GM23338 (cell line): Measurements from ENCODE around the gene ACTN2. TPM values are rescaled to one million over a fixed set of nuclear protein-coding genes. Genes with fewer than 3 reads are reported as not detected.

Experiments
- ATAC-seq: fragments of 200-7000 bp; cut with Tn5 transposase; 3 replicates; pipeline ENCODE4 v1.9.1; 2020
- DNase-seq: peaks from one replicate; pipeline ENCODE4 v3.0.0-alpha.2; 2015; ENCODE audit warnings: low spot score
- H2AFZ ChIP-seq: fragments of 200-600 bp; sonication (generic); 2 replicates; pipeline ENCODE4 v1.8.0; 2016; ENCODE audit warnings: antibody characterized with exemption, mild to moderate bottlenecking, moderate library complexity
- H3F3A ChIP-seq: fragments of 200-600 bp; sonication (generic); replicated peaks from 2 replicates; pipeline ENCODE4 v1.8.0; 2017; ENCODE audit warnings: antibody characterized with exemption, mixed run types, low read depth
- H3K27ac ChIP-seq: fragments of 200-600 bp; sonication (generic); 2 replicates; pipeline ENCODE4 v1.6.1; 2016; ENCODE audit warnings: low read depth
- H3K27me3 ChIP-seq: fragments of 200-600 bp; sonication (generic); 2 replicates; pipeline ENCODE4 v1.8.0; 2016; ENCODE audit warnings: mild to moderate bottlenecking, mixed run types, moderate library complexity; ENCODE audit not compliant: insufficient read depth
- H3K36me3 ChIP-seq: fragments of 200-600 bp; sonication (generic); 2 replicates; pipeline ENCODE4 v1.8.0; 2016; ENCODE audit warnings: mild to moderate bottlenecking; ENCODE audit not compliant: insufficient read depth
- H3K4me1 ChIP-seq: fragments of 200-600 bp; sonication (generic); 2 replicates; pipeline ENCODE4 v1.8.0; 2016; ENCODE audit warnings: mild to moderate bottlenecking, moderate library complexity; ENCODE audit not compliant: insufficient read depth
- H3K4me2 ChIP-seq: fragments of 200-600 bp; sonication (generic); 2 replicates; pipeline ENCODE4 v1.7.1; 2017; ENCODE audit warnings: mixed run types
- H3K4me3 ChIP-seq: fragments of 200-600 bp; sonication (generic); 2 replicates; pipeline ENCODE4 v1.6.1; 2016; ENCODE audit warnings: mixed run types
- H3K79me2 ChIP-seq: fragments of 200-600 bp; sonication (generic); replicated peaks from 2 replicates; pipeline ENCODE4 v1.8.0; 2017; ENCODE audit warnings: mild to moderate bottlenecking; ENCODE audit not compliant: insufficient read depth
- H3K9me2 ChIP-seq: fragments of 200-600 bp; sonication (generic); 2 replicates; pipeline ENCODE4 v1.8.0; 2017; ENCODE audit not compliant: insufficient read depth
- H4K20me1 ChIP-seq: fragments of 200-600 bp; sonication (generic); replicated peaks from 2 replicates; pipeline ENCODE4 v1.8.0; 2017; ENCODE audit warnings: mild to moderate bottlenecking; ENCODE audit not compliant: insufficient read depth
- H3K27ac Mint-ChIP-seq: 2 replicates; pipeline ENCODE4 v1.8.0; 2020; ENCODE audit warnings: inconsistent platforms, mild to moderate bottlenecking, moderate library complexity, mixed read lengths
- H3K27me3 Mint-ChIP-seq: 3 replicates; pipeline ENCODE4 v1.8.0; 2022; ENCODE audit warnings: low read depth, mild to moderate bottlenecking, moderate library complexity, mixed read lengths, inconsistent platforms; ENCODE audit not compliant: insufficient read depth, poor library complexity
- H3K36me3 Mint-ChIP-seq: 3 replicates; pipeline ENCODE4 v1.8.0; 2021; ENCODE audit warnings: low read depth, mild to moderate bottlenecking, inconsistent platforms, moderate library complexity, mixed read lengths
- H3K4me1 Mint-ChIP-seq: 3 replicates; pipeline ENCODE4 v1.8.0; 2020; ENCODE audit warnings: mild to moderate bottlenecking, inconsistent platforms, mixed read lengths
- H3K4me3 Mint-ChIP-seq: 3 replicates; pipeline ENCODE4 v1.8.0; 2021; ENCODE audit warnings: moderate library complexity, mild to moderate bottlenecking, inconsistent platforms, mixed read lengths
- H3K9me3 Mint-ChIP-seq: 3 replicates; pipeline ENCODE4 v1.8.0; 2020; ENCODE audit warnings: moderate library complexity, mild to moderate bottlenecking, inconsistent platforms, mixed read lengths
- CREB1 ChIP-seq: fragments of 250-450 bp; sonication (Bioruptor Pico); IDR thresholded peaks from 2 replicates; pipeline ENCODE4 v1.5.0; 2020; ENCODE audit warnings: low read depth, mild to moderate bottlenecking, moderate library complexity
- CTCF ChIP-seq, 2 experiments: fragments of 200-600 bp in 1 of 2; sonication (generic) in 1 of 2; conservative IDR thresholded peaks; 2 replicates each; pipeline versions ENCODE4 v1.5.1 to v1.6.1; 2016 to 2017; ENCODE audit warnings: antibody characterized with exemption in 2 of 2, low read depth in 2 of 2, mild to moderate bottlenecking in 2 of 2, moderate library complexity in 1 of 2
- ETS1 ChIP-seq: IDR thresholded peaks from 2 replicates; pipeline ENCODE4 v1.6.1; 2016; ENCODE audit warnings: antibody characterized with exemption
- EZH2 ChIP-seq: fragments of 200-600 bp; sonication (generic); IDR thresholded peaks from one replicate; pipeline ENCODE4 v1.8.0; 2017; ENCODE audit warnings: antibody characterized with exemption, mild to moderate bottlenecking, low read depth; ENCODE audit not compliant: unreplicated experiment
- EZH2phosphoT487 ChIP-seq: fragments of 200-600 bp; sonication (generic); IDR thresholded peaks from one replicate; pipeline ENCODE4 v1.8.1; 2018; ENCODE audit warnings: antibody characterized with exemption; ENCODE audit not compliant: unreplicated experiment
- JUNB ChIP-seq: IDR thresholded peaks from one replicate; pipeline ENCODE4 v1.6.1; 2016; ENCODE audit warnings: antibody characterized with exemption; ENCODE audit not compliant: unreplicated experiment
- NANOG ChIP-seq: IDR thresholded peaks from 2 replicates; pipeline ENCODE4 v1.6.1; 2016; ENCODE audit warnings: antibody characterized with exemption, borderline replicate concordance
- POLR2AphosphoS5 ChIP-seq: IDR thresholded peaks from 2 replicates; pipeline ENCODE4 v1.6.1; 2016; ENCODE audit warnings: antibody characterized with exemption, low read depth
- REST ChIP-seq: IDR thresholded peaks from one replicate; pipeline ENCODE4 v1.6.1; 2018; ENCODE audit warnings: antibody characterized with exemption; ENCODE audit not compliant: unreplicated experiment
- STAT1 ChIP-seq: IDR thresholded peaks from one replicate; pipeline ENCODE4 v1.6.1; 2016; ENCODE audit warnings: antibody characterized with exemption; ENCODE audit not compliant: unreplicated experiment
- ZNF114 ChIP-seq: fragments of 250-450 bp; sonication (Bioruptor Pico); IDR thresholded peaks from 2 replicates; pipeline ENCODE4 v1.5.0; 2020; ENCODE audit warnings: mild to moderate bottlenecking, moderate library complexity
- ZNF331 ChIP-seq: fragments of 250-450 bp; sonication (Bioruptor Pico); IDR thresholded peaks from 2 replicates; pipeline ENCODE4 v1.5.0; 2020; ENCODE audit warnings: low read depth, mild to moderate bottlenecking, moderate library complexity
- ZNF462 ChIP-seq: fragments of 250-450 bp; sonication (Bioruptor Pico); IDR thresholded peaks from 2 replicates; pipeline ENCODE4 v1.5.0; 2020; ENCODE audit warnings: mild to moderate bottlenecking, moderate library complexity
- polyA plus RNA-seq: library from polyadenylated mRNA; unstranded; fragments of >200 nt; fragmentation: Nextera tagmentation; extraction: Ambion mirVana; gene quantifications from 2 replicates; pipeline ENCODE4 v1.2.1, GENCODE V29; 2016
- total RNA-seq: library from RNA; depleted of rRNA; stranded (reverse); fragments of >200 nt; shearing (Covaris generic); gene quantifications from 2 replicates; pipeline ENCODE4 v1.2.3, GENCODE V29; 2014

ACTN2 gene
- total and polyA plus RNA-seq, 2 experiments from 2014 or later: 1.9 to 2.8 TPM

- Mint-ChIP-seq H3K9me3 (no peaks in the 10 kb centered on the region), H3K27me3 (peaks cover 2% of the 10 kb centered on the region), H3K4me1 (no peaks in the 10 kb centered on the region), H3K36me3 (no peaks in the 10 kb centered on the region), H3K4me3 (no peak overlapping the region), H3K27ac (0 out of 2 replicates have a peak overlapping the region, but pooled peaks have one; percentile 14)
- Histone ChIP-seq H3K4me2 (no peak overlapping the region), H3K4me3 (no peak overlapping the region), H3K79me2 (no peaks in the 10 kb centered on the region), H3F3A (no peaks in the 10 kb centered on the region), H2AFZ (no peak overlapping the region), H3K9me2 (no peaks in the 10 kb centered on the region), H3K4me1 (no peaks in the 10 kb centered on the region), H3K27me3 (no peaks in the 10 kb centered on the region), H4K20me1 (no peaks in the 10 kb centered on the region), H3K27ac (no peak overlapping the region), H3K36me3 (no peaks in the 10 kb centered on the region)
- ATAC-seq (no peak), DNase-seq (no peak)
- no peak for TF ChIP-seq CTCF (conservative IDR thresholded peaks at IDR 0.05; ENCODE audit: low read depth in 2 of 2)
- TF ChIP-seq ETS1: no peak
- TF ChIP-seq REST: no peak
- no peak for TF ChIP-seq NANOG
- TF ChIP-seq EZH2: no peak
- TF ChIP-seq STAT1: no peak
- no peak for TF ChIP-seq POLR2AphosphoS5
- no peak for TF ChIP-seq ZNF114
- no peak for TF ChIP-seq ZNF462
- TF ChIP-seq EZH2phosphoT487: no peak
- no peak for TF ChIP-seq ZNF331 (CRISPR knock-in tag)
- no peak for TF ChIP-seq CREB1 (CRISPR knock-in tag)
- TF ChIP-seq JUNB: no peak
Measured at GRCh38 chr1:236716160-236716559, 29.9 kb downstream of the ACTN2 start.
